IPS-18a (cell line): ENCODE results near the gene SHISA8.

Experiments used
- H3K27ac ChIP-seq: one replicate; pipeline ENCODE4 v1.5.1; 2013; ENCODE audit warnings: low read length
- H3K27me3 ChIP-seq: one replicate; pipeline ENCODE4 v1.6.1; 2013; ENCODE audit warnings: mild to moderate bottlenecking, low read length; ENCODE audit not compliant: control insufficient read depth, insufficient read depth
- H3K36me3 ChIP-seq: one replicate; pipeline ENCODE4 v1.6.1; 2013; ENCODE audit warnings: low read depth, low read length; ENCODE audit not compliant: control insufficient read depth
- H3K4me1 ChIP-seq: one replicate; pipeline ENCODE4 v1.6.1; 2013; ENCODE audit warnings: low read depth, low read length; ENCODE audit not compliant: control insufficient read depth
- H3K4me3 ChIP-seq: one replicate; pipeline ENCODE4 v1.5.1; 2013; ENCODE audit warnings: low read length
- H3K9ac ChIP-seq: one replicate; pipeline ENCODE4 v1.6.1; 2013; ENCODE audit warnings: mild to moderate bottlenecking, low read length, moderate library complexity
- H3K9me3 ChIP-seq: one replicate; pipeline ENCODE4 v1.6.1; 2013; ENCODE audit warnings: low read depth, low read length; ENCODE audit not compliant: control insufficient read depth

SHISA8 gene

GRCh38 chr22:41900652-41901312, 14.1 kb downstream of the SHISA8 start:
- Histone ChIP-seq H3K4me1 (no peaks in the 10 kb centered on the region), H3K27ac (no peak overlapping the region), H3K36me3 (peaks cover 79% of the 10 kb centered on the region), H3K9me3 (no peaks in the 10 kb centered on the region), H3K9ac (no peak overlapping the region), H3K4me3 (no peak overlapping the region), H3K27me3 (no peaks in the 10 kb centered on the region)

DNA sequence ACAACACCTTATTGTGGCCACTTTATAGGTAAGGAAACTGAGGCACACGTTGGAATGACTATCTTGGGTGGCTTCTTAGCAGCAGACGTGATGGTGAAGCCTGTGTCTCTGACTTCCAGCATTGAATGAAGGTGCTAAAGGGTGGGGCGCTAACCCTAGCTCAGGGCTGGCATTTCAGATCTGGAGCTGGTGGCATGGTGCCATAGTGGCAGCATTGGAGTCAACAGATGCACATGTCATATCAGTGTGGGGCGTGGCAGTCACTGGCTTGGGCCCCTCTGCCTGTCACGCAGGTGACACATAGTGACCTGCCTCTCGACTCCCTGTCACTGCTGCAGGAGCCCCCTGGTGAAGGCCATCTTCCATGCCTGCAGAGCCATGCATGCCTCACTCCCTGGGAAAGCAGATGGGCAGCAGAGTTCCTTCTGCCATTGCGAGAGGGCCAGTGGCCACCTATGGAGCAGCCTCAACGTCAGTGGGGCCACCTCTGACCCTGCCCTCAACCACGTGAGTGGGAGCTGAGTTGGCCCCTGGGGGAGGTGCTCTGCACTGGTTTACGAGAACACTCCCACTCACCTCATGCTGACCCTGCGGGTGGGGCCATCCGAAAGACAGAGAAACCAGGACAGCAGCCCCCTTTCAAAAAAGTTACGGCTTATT, 14.8 kb downstream of the SHISA8 start:
- Histone ChIP-seq H3K4me1 (no peaks in the 10 kb centered on the region), H3K4me3 (no peak overlapping the region), H3K9ac (no peak overlapping the region), H3K27ac (no peak overlapping the region), H3K27me3 (no peaks in the 10 kb centered on the region), H3K9me3 (no peaks in the 10 kb centered on the region), H3K36me3 (peaks cover 78% of the 10 kb centered on the region)

DNA sequence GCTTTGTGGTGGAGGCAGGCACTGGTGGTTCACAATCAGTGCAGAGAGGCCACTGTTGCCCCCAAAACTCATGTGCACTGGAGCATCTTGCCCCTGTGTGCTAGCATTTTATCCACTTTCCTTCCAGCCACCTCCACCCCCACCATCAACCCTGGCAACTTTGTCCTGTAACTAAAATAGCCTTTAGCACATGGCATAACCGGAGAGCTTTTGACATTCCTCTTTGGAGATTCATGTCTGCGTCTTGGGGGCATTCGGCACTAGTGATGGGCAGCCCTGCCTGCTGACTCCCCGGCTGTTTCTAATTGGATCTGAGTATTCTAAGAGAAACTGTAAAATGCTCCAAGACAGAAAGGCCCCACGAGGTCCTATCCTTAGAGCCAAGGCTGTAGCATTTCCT, 15.8 kb downstream of the SHISA8 start:
- Histone ChIP-seq H3K9me3 (no peaks in the 10 kb centered on the region), H3K4me1 (no peaks in the 10 kb centered on the region), H3K9ac (no peak overlapping the region), H3K27ac (no peak overlapping the region), H3K36me3 (peaks cover 78% of the 10 kb centered on the region), H3K4me3 (no peak overlapping the region), H3K27me3 (no peaks in the 10 kb centered on the region)

- Histone ChIP-seq H3K27ac (no peak overlapping the region), H3K9ac (no peak overlapping the region), H3K4me1 (no peaks in the 10 kb centered on the region), H3K4me3 (no peak overlapping the region), H3K36me3 (peaks cover 79% of the 10 kb centered on the region), H3K27me3 (no peaks in the 10 kb centered on the region), H3K9me3 (no peaks in the 10 kb centered on the region)
Observed at GRCh38 chr22:41898645-41899044, 16.2 kb downstream of the SHISA8 start.

- peaks cover 71% of the 10 kb centered on the region for H3K36me3 ChIP-seq
- no peak overlapping the region for H3K27ac ChIP-seq
- no peak overlapping the region for H3K9ac ChIP-seq
Observed at GRCh38 chr22:41893591-41894375, 21.1 kb downstream of the SHISA8 start.

DNA sequence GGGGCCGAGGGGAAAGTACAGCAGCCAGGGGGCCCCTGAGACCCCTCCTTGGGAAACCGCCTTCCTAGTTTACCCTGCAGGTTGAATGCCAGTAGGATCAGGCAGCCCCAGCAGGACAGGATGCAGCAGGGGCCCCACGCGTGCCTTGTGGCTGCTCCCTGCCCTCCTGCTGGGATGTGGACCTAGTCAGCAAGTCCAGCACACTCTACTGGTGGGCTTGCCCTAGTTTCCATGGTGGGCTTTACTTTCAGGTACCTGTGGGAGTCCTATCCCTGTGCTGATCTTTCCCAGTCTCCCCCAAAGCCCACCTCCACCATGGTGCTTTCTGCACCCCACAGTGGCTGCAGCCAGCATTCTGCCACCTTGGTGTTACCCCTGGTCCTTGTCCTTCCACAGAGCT, 22.2 kb downstream of the SHISA8 start:
- peaks cover 73% of the 10 kb centered on the region for H3K36me3 ChIP-seq

More at GRCh38 chr22:41893591-41894375, 21.1 kb downstream of the SHISA8 start:
- Histone ChIP-seq H3K27me3 (no peaks in the 10 kb centered on the region), H3K4me1 (no peaks in the 10 kb centered on the region), H3K9me3 (no peaks in the 10 kb centered on the region), H3K4me3 (no peak overlapping the region)

DNA sequence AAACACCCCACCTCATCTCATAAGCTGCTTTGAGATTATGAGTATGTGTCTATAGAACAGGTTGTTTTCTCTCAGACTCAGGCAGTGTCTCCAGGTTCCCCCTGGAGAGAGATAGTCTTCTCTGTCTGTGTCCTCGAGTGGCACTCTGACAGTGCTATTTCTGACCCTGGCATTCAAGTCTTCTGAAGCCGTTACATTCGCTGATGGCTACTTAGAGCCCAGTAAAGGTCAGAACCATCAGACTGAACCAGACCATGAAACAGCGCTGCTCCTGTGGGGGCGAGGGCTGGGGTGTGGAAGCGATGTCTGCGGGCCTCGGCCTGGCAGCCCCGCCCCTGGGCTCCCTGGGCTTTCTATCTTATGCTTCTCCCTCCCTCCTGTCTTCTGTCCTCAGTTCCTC, 23.5 kb downstream of the SHISA8 start:
- Histone ChIP-seq H3K4me1 (no peaks in the 10 kb centered on the region), H3K36me3 (peaks cover 71% of the 10 kb centered on the region)

More for the DNA sequence above, 22.2 kb downstream of the SHISA8 start:
- H3K9me3 ChIP-seq, result no peaks in the 10 kb centered on the region
- H3K4me1 ChIP-seq, result no peaks in the 10 kb centered on the region
- H3K9ac ChIP-seq, result no peak overlapping the region
- no peak overlapping the region for H3K27ac ChIP-seq
- no peak overlapping the region for H3K4me3 ChIP-seq
- no peaks in the 10 kb centered on the region for H3K27me3 ChIP-seq

DNA sequence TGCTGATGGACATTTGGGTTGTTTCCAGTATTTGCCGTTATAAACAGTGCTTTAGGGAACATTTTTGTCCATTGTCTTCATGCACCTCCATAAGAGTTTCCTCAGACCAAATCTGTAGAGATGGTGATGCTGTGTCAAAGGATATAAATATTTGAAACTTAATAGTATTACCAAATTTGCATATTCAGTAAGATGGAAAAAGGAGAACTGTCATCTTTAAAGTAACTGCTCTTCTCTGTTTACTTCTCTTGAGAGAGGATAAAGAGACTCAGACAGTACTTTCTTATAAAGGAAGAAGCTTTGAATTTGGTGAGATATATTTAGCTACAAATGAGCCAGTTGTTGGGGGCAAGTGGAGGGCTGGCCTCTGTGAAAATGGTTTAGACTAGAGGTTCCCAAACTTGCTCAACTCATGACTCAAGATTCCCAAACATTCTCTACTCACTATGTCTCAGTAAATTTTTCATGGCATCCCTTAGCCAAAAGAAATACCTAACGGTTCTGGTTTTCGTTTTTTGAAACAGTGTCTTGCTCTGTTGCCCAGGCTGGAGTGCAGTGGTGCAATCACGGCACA, 26.2 kb downstream of the SHISA8 start:
- Histone ChIP-seq H3K9ac (no peak overlapping the region), H3K27ac (no peak overlapping the region), H3K9me3 (no peaks in the 10 kb centered on the region), H3K4me1 (no peaks in the 10 kb centered on the region), H3K36me3 (peaks cover 80% of the 10 kb centered on the region), H3K4me3 (no peak overlapping the region), H3K27me3 (no peaks in the 10 kb centered on the region)

More for the DNA sequence above, 23.5 kb downstream of the SHISA8 start:
- Histone ChIP-seq H3K27ac (no peak overlapping the region), H3K27me3 (no peaks in the 10 kb centered on the region), H3K4me3 (no peak overlapping the region), H3K9ac (no peak overlapping the region), H3K9me3 (no peaks in the 10 kb centered on the region)

DNA sequence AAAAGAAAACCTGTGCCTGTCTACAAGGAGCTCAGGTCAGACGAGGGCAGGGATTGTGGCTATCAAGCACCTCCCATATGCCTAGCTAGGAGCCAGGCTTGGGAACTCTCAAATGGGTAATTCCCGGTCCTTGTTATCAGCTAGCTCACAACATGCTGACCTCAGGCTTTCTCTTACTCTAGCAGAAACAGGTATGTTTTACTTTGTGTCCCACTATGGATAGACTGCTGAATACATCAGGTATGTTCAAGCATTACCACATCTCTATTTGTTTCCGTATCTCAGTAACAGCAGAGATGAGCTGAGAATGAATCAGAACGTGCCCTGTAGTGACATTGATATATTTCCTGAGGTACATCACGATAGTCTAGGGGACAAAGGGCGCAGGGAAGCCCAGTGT, 29.4 kb downstream of the SHISA8 start:
- H3K4me3 ChIP-seq, result no peak overlapping the region
- peaks cover 85% of the 10 kb centered on the region for H3K36me3 ChIP-seq
- no peaks in the 10 kb centered on the region for H3K27me3 ChIP-seq
- no peaks in the 10 kb centered on the region for H3K4me1 ChIP-seq
- H3K27ac ChIP-seq, result no peak overlapping the region
- H3K9ac ChIP-seq, result no peak overlapping the region
- no peaks in the 10 kb centered on the region for H3K9me3 ChIP-seq

GRCh38 chr22:41885116-41885515, 29.8 kb downstream of the SHISA8 start:
- Histone ChIP-seq H3K9me3 (no peaks in the 10 kb centered on the region), H3K36me3 (peaks cover 86% of the 10 kb centered on the region), H3K27ac (no peak overlapping the region), H3K9ac (no peak overlapping the region), H3K27me3 (no peaks in the 10 kb centered on the region), H3K4me1 (no peaks in the 10 kb centered on the region), H3K4me3 (no peak overlapping the region)

- Histone ChIP-seq H3K4me3 (no peak overlapping the region), H3K27ac (no peak overlapping the region), H3K27me3 (no peaks in the 10 kb centered on the region), H3K36me3 (peaks cover 94% of the 10 kb centered on the region), H3K9me3 (no peaks in the 10 kb centered on the region), H3K4me1 (no peaks in the 10 kb centered on the region), H3K9ac (no peak overlapping the region)
Observed at GRCh38 chr22:41883400-41883799, 31.5 kb downstream of the SHISA8 start.
